ENCODE results near the gene PHF19. TPM values are rescaled to one million over a fixed set of nuclear protein-coding genes. Genes with fewer than 3 reads are reported as not detected.
A peak's percentile ranks its signal among the peaks of the same experiment; 100 is the strongest.

PHF19 gene
- total and polyA plus RNA-seq, 2 experiments from 2014 or later: 16.8 to 31.0 TPM

DNA sequence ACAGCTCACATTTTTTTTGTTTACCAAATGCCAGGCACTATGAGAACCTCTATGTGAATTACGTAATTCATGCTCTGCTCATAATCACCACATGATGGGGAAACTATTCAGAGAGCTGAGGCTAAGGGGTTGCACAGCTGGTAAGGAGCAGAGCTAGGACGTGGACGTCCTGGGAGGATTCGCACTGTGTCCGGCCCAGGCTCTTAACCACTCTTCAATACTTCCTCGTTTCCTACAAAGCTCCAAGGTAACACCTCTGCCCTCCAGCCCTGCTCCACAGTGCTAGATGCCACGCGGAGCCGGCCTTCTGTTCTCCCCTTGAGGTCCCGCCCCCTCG lies 8.7 kb downstream of the PHF19 start:
- Mint-ChIP-seq H3K9me3 (no peaks in the 10 kb centered on the region), H3K27me3 (ENCODE audit: insufficient read depth, low read depth, poor library complexity) (peaks cover 14% of the 10 kb centered on the region), H3K36me3 (ENCODE audit: low read depth) (peaks cover 30% of the 10 kb centered on the region), H3K27ac (peak overlapping the region; percentile 41; the same call in 1 of the 2 replicates), H3K4me1 (peaks cover 26% of the 10 kb centered on the region), H3K4me3 (peak overlapping the region; percentile 60)
- Histone ChIP-seq H3K27me3 (ENCODE audit: insufficient read depth) (no peaks in the 10 kb centered on the region), H3K79me2 (replicated peaks; ENCODE audit: insufficient read depth) (no peaks in the 10 kb centered on the region), H3K27ac (ENCODE audit: low read depth) (0 out of 2 replicates have a peak overlapping the region, but pooled peaks have one; percentile 7), H3K9me2 (ENCODE audit: insufficient read depth) (no peaks in the 10 kb centered on the region), H3K4me1 (ENCODE audit: insufficient read depth) (peaks cover 12% of the 10 kb centered on the region), H3K36me3 (ENCODE audit: insufficient read depth) (peaks cover 5% of the 10 kb centered on the region; the same call in 1 of the 2 replicates), H3F3A (replicated peaks; ENCODE audit: low read depth) (peaks cover 13% of the 10 kb centered on the region; the same call in 1 of the 2 replicates), H4K20me1 (replicated peaks; ENCODE audit: insufficient read depth) (no peaks in the 10 kb centered on the region; the same call in 1 of the 2 replicates), H3K4me3 (peak overlapping the region; percentile 46), H2AFZ (peak overlapping the region; percentile 19; the same call in 1 of the 2 replicates), H3K4me2 (peak overlapping the region; percentile 79)
- peak; percentile 51 for TF ChIP-seq POLR2AphosphoS5 (IDR thresholded peaks at IDR 0.05; ENCODE audit: low read depth)
- no peak for TF ChIP-seq NANOG (IDR thresholded peaks at IDR 0.05; ENCODE audit: borderline replicate concordance)
- no peak for ATAC-seq
- no peak for DNase-seq (ENCODE audit: low spot score)

DNA sequence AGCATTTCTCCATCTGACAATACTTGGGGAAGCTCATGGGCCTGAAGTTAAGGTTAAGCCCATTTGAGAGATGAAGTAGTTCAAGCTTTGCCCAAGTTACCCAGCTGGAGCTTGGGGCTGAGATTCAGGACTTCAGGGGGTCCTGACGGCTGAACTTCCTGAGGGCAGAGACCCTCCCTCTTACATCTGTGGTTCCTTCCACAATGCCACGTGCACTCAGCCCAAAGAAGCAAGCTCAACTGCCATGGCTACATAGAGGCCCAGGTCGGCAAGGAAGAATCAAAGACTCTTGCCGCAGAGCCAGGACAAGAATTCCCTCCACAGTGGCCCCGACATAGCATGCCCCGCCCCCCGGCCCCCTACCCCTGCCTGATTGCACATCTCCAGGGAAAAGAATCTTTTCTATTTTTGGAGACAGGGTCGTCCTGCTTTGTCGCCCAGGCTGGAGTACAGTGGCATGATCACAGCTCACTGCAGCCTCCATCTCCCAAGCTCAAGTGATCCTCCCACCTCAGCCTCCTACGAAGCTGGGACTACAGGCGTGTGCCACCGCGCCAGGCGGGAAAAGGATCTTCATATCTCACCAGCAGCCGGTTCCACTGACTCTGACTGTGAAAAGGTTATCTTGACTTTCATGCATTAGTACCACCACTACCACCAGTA lies 9.2 kb downstream of the PHF19 start:
- H3K4me1 ChIP-seq (ENCODE audit: insufficient read depth): peaks cover 8% of the 10 kb centered on the region
- Mint-ChIP-seq H3K27me3 (ENCODE audit: insufficient read depth, low read depth, poor library complexity) (peaks cover 12% of the 10 kb centered on the region), H3K4me1 (peaks cover 21% of the 10 kb centered on the region), H3K9me3 (no peaks in the 10 kb centered on the region), H3K36me3 (ENCODE audit: low read depth) (peaks cover 27% of the 10 kb centered on the region), H3K4me3 (peak overlapping the region; percentile 60), H3K27ac (peak overlapping the region; percentile 41; the same call in 1 of the 2 replicates)
- H3K4me3 ChIP-seq: peak overlapping the region; percentile 46
- TF ChIP-seq NANOG (IDR thresholded peaks at IDR 0.05; ENCODE audit: borderline replicate concordance): no peak
- no peak for TF ChIP-seq POLR2AphosphoS5 (IDR thresholded peaks at IDR 0.05; ENCODE audit: low read depth)
- TF ChIP-seq CREB1 (CRISPR knock-in tag; IDR thresholded peaks at IDR 0.05; ENCODE audit: low read depth): no peak
- TF ChIP-seq, protein P1, sequence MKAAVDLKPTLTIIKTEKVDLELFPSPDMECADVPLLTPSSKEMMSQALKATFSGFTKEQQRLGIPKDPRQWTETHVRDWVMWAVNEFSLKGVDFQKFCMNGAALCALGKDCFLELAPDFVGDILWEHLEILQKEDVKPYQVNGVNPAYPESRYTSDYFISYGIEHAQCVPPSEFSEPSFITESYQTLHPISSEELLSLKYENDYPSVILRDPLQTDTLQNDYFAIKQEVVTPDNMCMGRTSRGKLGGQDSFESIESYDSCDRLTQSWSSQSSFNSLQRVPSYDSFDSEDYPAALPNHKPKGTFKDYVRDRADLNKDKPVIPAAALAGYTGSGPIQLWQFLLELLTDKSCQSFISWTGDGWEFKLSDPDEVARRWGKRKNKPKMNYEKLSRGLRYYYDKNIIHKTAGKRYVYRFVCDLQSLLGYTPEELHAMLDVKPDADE (IDR thresholded peaks at IDR 0.05): no peak
- no peak for TF ChIP-seq EZH2 (IDR thresholded peaks at IDR 0.05; ENCODE audit: low read depth, unreplicated experiment)
- no peak for TF ChIP-seq ZNF114 (CRISPR knock-in tag; IDR thresholded peaks at IDR 0.05)
- no peaks in the 10 kb centered on the region for H3K9me2 ChIP-seq (ENCODE audit: insufficient read depth)
- H3K4me2 ChIP-seq: peak overlapping the region; percentile 79
- 0 out of 2 replicates have a peak overlapping the region, but pooled peaks have one; percentile 7 for H3K27ac ChIP-seq (ENCODE audit: low read depth)
- H4K20me1 ChIP-seq (replicated peaks; ENCODE audit: insufficient read depth): no peaks in the 10 kb centered on the region; the same call in 1 of the 2 replicates
- peaks cover 5% of the 10 kb centered on the region; the same call in 1 of the 2 replicates for H3K36me3 ChIP-seq (ENCODE audit: insufficient read depth)
- no peaks in the 10 kb centered on the region for H3K27me3 ChIP-seq (ENCODE audit: insufficient read depth)
- H2AFZ ChIP-seq: peak overlapping the region; percentile 19; the same call in 1 of the 2 replicates
- H3K79me2 ChIP-seq (replicated peaks; ENCODE audit: insufficient read depth): no peaks in the 10 kb centered on the region
- ATAC-seq (no peak), DNase-seq (ENCODE audit: low spot score) (no peak)
- peaks cover 10% of the 10 kb centered on the region; the same call in 1 of the 2 replicates for H3F3A ChIP-seq (replicated peaks; ENCODE audit: low read depth)

GRCh38 chr9:120866651-120867050 lies 10.3 kb downstream of the PHF19 start:
- peaks cover 8% of the 10 kb centered on the region; the same call in 1 of the 2 replicates for H3F3A ChIP-seq (replicated peaks; ENCODE audit: low read depth)
- no peak for ATAC-seq
- no peaks in the 10 kb centered on the region for H3K9me2 ChIP-seq (ENCODE audit: insufficient read depth)
- H3K4me3 ChIP-seq: no peak overlapping the region
- no peak overlapping the region for H3K4me2 ChIP-seq
- no peaks in the 10 kb centered on the region; the same call in 1 of the 2 replicates for H4K20me1 ChIP-seq (replicated peaks; ENCODE audit: insufficient read depth)
- H3K4me3 Mint-ChIP-seq: no peak overlapping the region
- H3K79me2 ChIP-seq (replicated peaks; ENCODE audit: insufficient read depth): no peaks in the 10 kb centered on the region
- H3K27ac ChIP-seq (ENCODE audit: low read depth): no peak overlapping the region
- no peaks in the 10 kb centered on the region for H3K9me3 Mint-ChIP-seq
- peaks cover 8% of the 10 kb centered on the region for H3K27me3 Mint-ChIP-seq (ENCODE audit: insufficient read depth, low read depth, poor library complexity)
- H3K27ac Mint-ChIP-seq: no peak overlapping the region
- no peaks in the 10 kb centered on the region for H3K27me3 ChIP-seq (ENCODE audit: insufficient read depth)
- H3K36me3 Mint-ChIP-seq (ENCODE audit: low read depth): peaks cover 17% of the 10 kb centered on the region; the same call in 2 of the 3 replicates
- H3K4me1 ChIP-seq (ENCODE audit: insufficient read depth): peaks cover 3% of the 10 kb centered on the region
- H2AFZ ChIP-seq: no peak overlapping the region
- peaks cover 12% of the 10 kb centered on the region for H3K4me1 Mint-ChIP-seq
- DNase-seq (ENCODE audit: low spot score): no peak
- no peaks in the 10 kb centered on the region; the same call in 1 of the 2 replicates for H3K36me3 ChIP-seq (ENCODE audit: insufficient read depth)
- TF ChIP-seq EZH2 (IDR thresholded peaks at IDR 0.05; ENCODE audit: low read depth, unreplicated experiment): no peak
- TF ChIP-seq REST (IDR thresholded peaks at IDR 0.05; ENCODE audit: unreplicated experiment): no peak
- no peak for TF ChIP-seq POLR2AphosphoS5 (IDR thresholded peaks at IDR 0.05; ENCODE audit: low read depth)
- no peak for TF ChIP-seq ZNF114 (CRISPR knock-in tag; IDR thresholded peaks at IDR 0.05)
- TF ChIP-seq, protein P1 (IDR thresholded peaks at IDR 0.05): no peak
- no peak for TF ChIP-seq CREB1 (CRISPR knock-in tag; IDR thresholded peaks at IDR 0.05; ENCODE audit: low read depth)
- TF ChIP-seq JUNB (IDR thresholded peaks at IDR 0.05; ENCODE audit: unreplicated experiment): no peak
- TF ChIP-seq CTCF (conservative IDR thresholded peaks at IDR 0.05; ENCODE audit: low read depth in 2 of 2): no peak

All from GM23338 (cell line).